H54 (cell line): Measurements from ENCODE around the gene ANKRD13A.

Source experiments
- DNase-seq: peaks from one replicate; pipeline ENCODE4 v3.0.0; 2011; ENCODE audit warnings: low spot score, mixed read lengths; ENCODE audit not compliant: insufficient read length
- FAIRE-seq: peaks from 3 replicates; lab custom pipeline; 2011; peaks lifted over from hg19 to GRCh38; lab: Jason Lieb, UNC
- POLR2A ChIP-seq: IDR thresholded peaks from 2 replicates; pipeline ENCODE4 v1.6.1; 2011; ENCODE audit warnings: low read depth, mild to moderate bottlenecking, low read length

The ANKRD13A gene

GRCh38 chr12:109998904-109999648 is at the start of gene ANKRD13A:
Gene ANKRD13A (plus strand): TSS chr12:109999430. CDS start chr12:109999689, 259 bp downstream.
- peak; percentile 97 for TF ChIP-seq POLR2A
- FAIRE-seq: peak; percentile 23
- peak; percentile 83 for DNase-seq

DNA sequence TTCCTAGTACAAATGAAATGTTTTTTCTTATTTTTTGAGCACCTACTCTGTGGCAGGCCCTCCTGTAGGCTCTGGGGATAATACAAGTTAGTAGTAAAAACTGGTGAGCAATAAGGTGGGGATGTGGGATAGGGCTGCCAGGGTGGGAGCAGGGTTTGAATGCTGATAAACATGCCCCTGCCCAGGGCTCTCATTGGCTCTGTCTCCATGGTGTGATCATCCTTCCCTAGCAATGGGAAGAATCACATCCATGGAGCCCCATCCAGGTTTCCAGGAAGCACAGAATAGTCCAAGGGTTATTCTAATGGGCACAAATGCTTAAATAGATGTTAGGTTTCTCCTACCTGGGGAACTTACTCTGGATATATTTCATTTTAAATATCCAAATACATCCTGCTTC is 48.6 kb upstream of the ANKRD13A start:
- no peak for FAIRE-seq
- no peak for TF ChIP-seq POLR2A
- DNase-seq: no peak

DNA sequence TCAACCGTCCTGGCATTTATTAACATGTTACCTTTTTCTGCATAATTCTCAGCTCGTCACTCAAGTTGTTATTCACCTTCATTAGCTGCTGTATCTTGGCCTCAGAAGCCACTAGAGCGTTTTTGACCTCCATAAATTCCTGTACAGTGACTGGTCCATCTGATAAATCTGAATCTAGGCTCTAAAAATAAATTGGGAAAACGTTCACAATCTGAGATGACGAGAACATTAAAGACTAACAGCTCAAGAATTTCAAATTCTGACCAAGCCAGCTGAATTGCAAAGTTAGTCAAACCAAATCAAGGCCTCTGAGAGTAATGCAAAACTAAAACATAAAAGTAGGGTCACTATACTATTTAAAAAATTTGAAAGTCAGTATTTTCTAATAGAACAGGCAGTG is 48.1 kb upstream of the ANKRD13A start:
- FAIRE-seq (peak; percentile 81), DNase-seq (no peak)
- TF ChIP-seq POLR2A: no peak

DNA sequence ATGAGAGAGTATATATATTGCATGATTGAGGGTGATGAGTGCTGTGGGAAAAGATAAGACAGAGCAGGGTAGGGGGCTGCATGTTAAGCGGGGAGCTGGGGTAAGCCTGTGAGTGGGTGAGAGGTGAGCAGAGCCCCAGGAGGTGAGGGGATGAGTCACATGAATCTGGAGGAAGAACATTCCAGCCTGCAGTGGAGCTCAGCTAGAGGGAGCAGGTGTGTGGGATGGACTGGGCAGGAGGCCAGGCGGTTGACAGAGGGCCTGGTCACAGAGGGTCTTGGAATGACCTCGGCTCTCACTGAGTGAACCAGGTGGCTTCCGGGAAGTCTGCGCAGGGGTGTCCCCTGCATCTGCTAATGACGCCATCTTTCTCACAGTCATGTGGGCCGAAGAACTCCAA is 47.5 kb upstream of the ANKRD13A start:
- DNase-seq (peak; percentile 74), FAIRE-seq (peak; percentile 97)
- TF ChIP-seq POLR2A: no peak

DNA sequence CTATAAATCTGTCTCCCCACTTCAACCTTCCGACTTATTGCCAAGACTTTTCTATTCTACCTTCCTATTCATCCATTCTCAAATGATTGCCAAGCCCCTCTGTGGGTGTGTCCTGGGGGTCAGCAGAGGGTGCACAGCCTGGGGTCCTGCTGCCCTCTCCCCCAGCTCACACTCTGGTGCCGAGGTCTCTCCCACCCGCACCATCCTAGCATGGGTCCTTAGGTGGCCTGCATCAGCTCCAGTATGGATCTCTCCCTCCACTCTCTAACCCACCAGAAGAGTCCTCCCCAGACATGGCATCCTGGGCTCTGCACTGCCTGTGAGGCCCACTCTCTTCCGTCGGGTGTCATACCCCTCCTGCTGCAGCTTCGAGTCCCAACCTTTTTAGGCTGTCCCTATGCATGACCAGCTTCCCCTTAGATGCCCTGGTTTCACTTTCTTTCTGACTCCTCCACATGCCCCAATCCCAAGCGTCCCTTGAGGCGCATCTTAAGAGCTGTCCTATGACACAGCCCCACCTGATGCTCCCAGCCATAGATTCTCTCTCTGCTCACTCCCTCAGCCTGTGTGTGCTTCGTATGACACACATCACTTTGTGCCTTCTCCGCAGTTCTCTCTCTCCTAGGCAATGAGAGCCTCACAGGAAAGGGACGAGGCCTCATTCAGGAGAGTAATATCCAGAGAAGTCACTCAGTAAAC is 46.9 kb upstream of the ANKRD13A start:
- FAIRE-seq (no peak), DNase-seq (no peak)
- no peak for TF ChIP-seq POLR2A

DNA sequence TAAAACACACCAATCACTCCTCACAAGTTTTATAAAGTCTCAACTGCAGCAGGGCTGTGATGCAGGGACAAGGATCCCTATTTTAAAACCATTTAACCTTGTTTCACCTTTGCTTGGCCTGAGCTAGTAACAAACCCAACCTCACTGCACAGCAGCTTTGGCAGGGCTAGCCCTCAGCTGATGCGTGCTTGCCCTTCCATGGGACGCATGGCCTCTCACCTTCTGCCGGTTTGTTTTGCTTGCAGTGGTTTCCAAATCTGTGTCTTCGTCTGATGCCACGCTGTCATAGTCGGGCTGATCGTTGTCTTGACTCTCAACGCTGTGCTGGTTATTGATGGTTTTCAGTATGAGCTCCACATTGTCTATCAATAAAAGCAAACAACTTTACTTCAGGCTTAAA is 46.4 kb upstream of the ANKRD13A start:
- FAIRE-seq: no peak
- TF ChIP-seq POLR2A: no peak

GRCh38 chr12:109953656-109954055 is 45.6 kb upstream of the ANKRD13A start:
- FAIRE-seq (no peak), DNase-seq (no peak)
- TF ChIP-seq POLR2A: no peak

More for the DNA sequence above, 46.4 kb upstream of the ANKRD13A start:
- no peak for DNase-seq

DNA sequence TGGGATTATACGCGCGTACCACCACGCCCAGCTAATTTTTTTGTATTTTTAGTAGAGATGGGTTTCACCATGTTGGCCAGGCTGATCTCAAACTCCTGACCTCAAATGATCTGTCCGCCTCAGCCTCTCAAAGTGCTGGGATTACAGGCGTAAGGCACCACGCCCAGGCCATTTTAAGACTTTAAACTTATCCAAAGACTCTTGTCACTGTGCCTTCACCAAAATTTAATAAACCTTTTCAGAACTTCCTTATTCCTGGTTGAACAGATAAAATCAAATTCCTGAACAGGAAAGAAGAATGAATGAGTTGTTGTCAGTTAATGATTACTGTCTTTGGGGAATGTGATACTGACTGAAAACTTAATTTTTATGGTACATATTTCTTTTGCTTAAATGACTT is 40.9 kb upstream of the ANKRD13A start:
- TF ChIP-seq POLR2A: no peak
- DNase-seq: no peak
- no peak for FAIRE-seq

DNA sequence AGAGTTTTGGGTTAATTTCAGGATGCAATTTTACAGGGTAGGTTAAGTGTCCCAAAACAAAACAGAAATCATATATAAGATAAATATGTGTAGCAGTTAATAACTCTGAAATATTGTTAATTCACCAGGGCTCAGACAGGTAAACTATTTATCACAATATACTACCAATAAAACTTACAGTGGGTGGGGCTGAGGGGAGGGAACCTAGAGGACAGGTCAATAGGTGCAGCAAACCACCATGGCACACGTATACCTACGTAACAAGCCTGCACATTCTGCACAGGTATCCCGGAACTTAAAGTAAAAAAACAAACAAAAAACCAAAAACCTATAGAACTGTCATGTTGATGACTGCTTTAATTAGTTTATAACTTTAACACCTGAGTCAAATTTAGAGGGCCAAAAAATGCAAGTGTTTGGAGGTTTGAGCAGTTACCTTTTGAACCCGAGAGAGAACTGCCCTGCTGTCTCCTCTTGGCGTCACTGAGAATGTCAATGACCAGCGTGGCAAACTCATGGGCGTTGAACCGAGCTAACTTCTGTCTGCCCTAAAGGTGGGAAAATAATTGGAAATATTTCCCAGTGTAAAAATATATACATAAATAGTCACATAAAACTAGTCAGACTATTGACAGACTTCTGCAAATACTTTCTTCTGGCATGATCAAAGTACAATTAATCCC is 39.7 kb upstream of the ANKRD13A start:
- TF ChIP-seq POLR2A: no peak
- DNase-seq: no peak
- FAIRE-seq: no peak

DNA sequence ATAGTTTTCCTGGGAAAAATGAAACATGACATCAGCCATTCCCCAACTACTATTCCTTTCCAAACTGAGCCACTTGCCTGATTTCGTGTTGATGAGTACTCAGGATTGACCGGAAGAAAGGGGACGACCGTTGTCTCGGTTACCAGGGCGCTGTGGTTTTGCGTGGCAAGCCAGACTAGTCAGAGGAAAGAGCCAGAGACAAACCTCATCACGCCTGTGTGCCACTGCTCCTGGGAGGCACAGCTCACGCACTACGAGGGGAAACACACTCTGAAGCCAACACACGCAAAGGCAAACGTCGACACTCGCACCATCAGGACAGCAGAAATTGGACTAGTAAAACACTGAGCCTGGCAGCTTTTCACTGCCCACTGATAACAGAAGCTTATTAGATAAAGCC is 38.0 kb upstream of the ANKRD13A start:
- peak; percentile 40; the same call in 1 of the 2 replicates for TF ChIP-seq POLR2A
- DNase-seq (no peak), FAIRE-seq (peak; percentile 43)

DNA sequence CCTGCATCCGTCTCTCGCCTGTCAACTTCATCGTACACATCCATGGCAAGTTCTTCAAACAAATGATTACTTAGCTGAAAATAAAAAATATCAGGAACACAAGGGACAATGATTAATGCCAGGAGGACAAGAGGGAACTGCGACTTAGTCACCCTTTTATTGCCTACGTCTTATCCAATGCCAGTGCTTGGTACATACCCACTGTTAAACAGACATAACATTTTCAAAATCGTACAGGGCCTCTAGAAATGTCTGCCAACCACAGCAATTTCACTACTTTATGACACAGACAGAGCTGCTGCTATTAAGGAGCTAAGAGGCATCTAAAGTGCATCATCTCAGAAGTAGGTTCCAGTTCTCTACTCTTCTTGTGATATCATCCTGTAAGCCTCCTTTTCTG is 37.6 kb upstream of the ANKRD13A start:
- TF ChIP-seq POLR2A: no peak
- FAIRE-seq (peak; percentile 75), DNase-seq (no peak)

DNA sequence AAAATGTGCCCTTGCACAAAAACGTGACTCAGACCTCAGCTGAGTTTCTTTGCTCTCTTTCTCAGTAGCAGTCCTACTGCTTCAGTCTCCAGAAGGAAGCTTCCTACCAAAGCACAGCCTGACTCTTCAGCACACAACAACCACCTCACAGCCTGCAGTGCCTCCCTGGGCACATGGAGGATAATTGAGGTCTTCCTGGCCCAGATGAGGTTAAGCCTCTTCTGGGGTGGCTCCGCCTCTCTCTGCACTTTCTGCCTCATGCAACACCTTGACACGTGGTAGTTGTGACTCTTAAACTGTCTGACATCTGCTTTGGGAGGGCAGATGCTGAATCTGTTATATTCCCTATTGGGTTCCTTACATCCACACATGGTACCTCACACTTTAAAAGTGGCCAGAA is 36.8 kb upstream of the ANKRD13A start:
- FAIRE-seq (peak; percentile 11), DNase-seq (no peak)
- no peak for TF ChIP-seq POLR2A

DNA sequence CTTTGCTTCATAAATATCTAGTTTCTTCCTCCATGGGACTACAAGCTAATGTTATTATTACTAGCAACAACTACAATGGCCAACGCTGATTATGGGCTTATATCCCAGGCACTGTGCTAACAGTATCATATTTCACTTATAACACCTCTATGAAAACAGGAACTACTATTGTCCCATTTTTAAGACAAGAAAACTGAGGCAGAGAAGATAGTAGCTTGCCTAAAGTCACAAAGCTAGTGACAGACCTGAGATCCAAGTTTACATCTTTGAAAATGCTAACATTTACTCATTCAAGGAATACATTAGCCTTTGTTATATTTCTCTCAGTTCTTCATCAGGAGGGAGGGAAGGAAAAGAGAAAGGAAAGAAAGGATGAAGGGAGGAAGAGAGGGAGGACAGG is 35.9 kb upstream of the ANKRD13A start:
- FAIRE-seq: no peak
- no peak for DNase-seq
- no peak for TF ChIP-seq POLR2A
